HAP-1 (cell line): Measurements from ENCODE around the gene GPR27.
A peak's percentile ranks its signal among the peaks of the same experiment; 100 is the strongest.

Experiments
- DNase-seq, 2 experiments: peaks; one replicate each; pipeline ENCODE4 v3.0.0-alpha.2; 2016 to 2020; ENCODE audit warnings: low spot score in 2 of 2
- H3K27me3 ChIP-seq: fragments of 250-450 bp; sonication (Bioruptor Pico); 2 replicates; pipeline ENCODE4 v1.5.1; 2020; ENCODE audit warnings: low read depth, mild to moderate bottlenecking, moderate library complexity
- H3K36me3 ChIP-seq: fragments of 250-450 bp; sonication (Bioruptor Pico); replicated peaks from 2 replicates; pipeline ENCODE4 v1.5.1; 2020; ENCODE audit warnings: mild to moderate bottlenecking
- H3K4me1 ChIP-seq: fragments of 250-450 bp; sonication (Bioruptor Pico); 2 replicates; pipeline ENCODE4 v1.5.1; 2020; ENCODE audit warnings: mild to moderate bottlenecking
- H3K4me3 ChIP-seq: fragments of 250-450 bp; sonication (Bioruptor Pico); 2 replicates; pipeline ENCODE4 v1.5.1; 2020; ENCODE audit warnings: mild to moderate bottlenecking, moderate library complexity
- H3K9me3 ChIP-seq: fragments of 250-450 bp; sonication (Bioruptor Pico); 2 replicates; pipeline ENCODE4 v1.5.1; 2020; ENCODE audit warnings: mild to moderate bottlenecking, moderate library complexity
- in situ Hi-C: fragments of 300-500 bp; cut with MboI; formaldehyde crosslinking; loops from 3 replicates; pipeline ENCODE4 v1.14.3; 2020; ENCODE audit warnings: low sequenced_read_pairs, inconsistent platforms, mixed read lengths

Gene GPR27

DNA sequence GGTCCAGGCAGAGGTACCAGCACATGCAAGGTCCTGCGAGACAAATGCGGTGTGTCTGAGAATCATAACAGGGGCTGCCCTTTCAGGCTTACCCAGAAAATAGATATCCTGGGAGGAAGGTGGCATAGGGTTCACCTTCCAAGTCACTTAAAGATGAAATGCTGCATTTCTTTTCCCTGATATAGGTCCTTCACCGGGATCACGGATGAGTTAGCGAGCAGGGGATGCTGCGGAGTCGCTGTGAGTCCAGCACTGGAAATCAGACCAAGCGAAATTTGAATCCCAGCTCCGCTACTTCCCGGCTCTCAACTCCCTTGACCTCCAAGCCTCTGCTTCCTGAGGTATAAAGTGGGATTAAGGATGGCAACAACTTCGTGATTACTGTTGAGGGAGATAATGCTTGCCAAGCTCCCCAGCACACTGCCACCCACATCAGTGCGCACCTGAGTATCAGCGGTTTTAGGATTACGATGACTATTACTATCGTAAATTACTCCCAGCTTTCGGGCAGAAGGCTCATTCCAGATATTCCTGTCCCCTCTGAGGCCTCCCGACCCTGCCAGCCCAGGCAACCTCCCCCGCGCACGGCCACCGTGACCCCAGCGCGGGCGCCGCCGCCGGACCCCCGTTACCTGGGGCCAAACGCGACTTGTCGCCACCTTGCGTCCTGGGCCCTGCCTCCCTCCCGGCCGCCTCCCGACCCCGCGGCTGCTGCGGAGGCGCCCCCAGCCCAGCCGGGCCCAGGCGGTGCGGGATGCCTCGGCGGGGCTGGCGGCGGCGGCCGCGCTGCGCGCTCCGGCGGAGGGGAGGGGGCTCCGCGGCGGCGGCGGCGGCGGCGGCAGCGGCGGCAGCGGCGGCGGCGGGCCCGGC lies 589 bp upstream of the GPR27 start:
- Histone ChIP-seq H3K27me3 (no peaks in the 10 kb centered on the region), H3K9me3 (no peaks in the 10 kb centered on the region), H3K4me1 (0 out of 2 replicates have a peak, but pooled peaks cover 2% of the 10 kb centered on the region), H3K36me3 (no peaks in the 10 kb centered on the region), H3K4me3 (peak overlapping the region; percentile 24)
- in situ Hi-C loops, result no loop called here
- DNase-seq, result no peak

DNA sequence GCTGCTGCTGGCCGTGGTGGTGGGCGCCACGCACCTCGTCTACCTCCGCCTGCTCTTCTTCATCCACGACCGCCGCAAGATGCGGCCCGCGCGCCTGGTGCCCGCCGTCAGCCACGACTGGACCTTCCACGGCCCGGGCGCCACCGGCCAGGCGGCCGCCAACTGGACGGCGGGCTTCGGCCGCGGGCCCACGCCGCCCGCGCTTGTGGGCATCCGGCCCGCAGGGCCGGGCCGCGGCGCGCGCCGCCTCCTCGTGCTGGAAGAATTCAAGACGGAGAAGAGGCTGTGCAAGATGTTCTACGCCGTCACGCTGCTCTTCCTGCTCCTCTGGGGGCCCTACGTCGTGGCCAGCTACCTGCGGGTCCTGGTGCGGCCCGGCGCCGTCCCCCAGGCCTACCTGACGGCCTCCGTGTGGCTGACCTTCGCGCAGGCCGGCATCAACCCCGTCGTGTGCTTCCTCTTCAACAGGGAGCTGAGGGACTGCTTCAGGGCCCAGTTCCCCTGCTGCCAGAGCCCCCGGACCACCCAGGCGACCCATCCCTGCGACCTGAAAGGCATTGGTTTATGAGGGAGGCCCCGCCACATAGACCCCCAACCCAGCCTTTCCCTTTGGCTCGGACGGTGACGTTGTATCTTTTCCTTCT lies 1.1 kb downstream of the GPR27 start:
- no peaks in the 10 kb centered on the region for H3K27me3 ChIP-seq
- H3K4me3 ChIP-seq, result no peak overlapping the region
- 0 out of 2 replicates have a peak, but pooled peaks cover 2% of the 10 kb centered on the region for H3K4me1 ChIP-seq
- no peaks in the 10 kb centered on the region for H3K36me3 ChIP-seq
- no peak for DNase-seq
- no peaks in the 10 kb centered on the region for H3K9me3 ChIP-seq
- in situ Hi-C loops, result no loop called here

DNA sequence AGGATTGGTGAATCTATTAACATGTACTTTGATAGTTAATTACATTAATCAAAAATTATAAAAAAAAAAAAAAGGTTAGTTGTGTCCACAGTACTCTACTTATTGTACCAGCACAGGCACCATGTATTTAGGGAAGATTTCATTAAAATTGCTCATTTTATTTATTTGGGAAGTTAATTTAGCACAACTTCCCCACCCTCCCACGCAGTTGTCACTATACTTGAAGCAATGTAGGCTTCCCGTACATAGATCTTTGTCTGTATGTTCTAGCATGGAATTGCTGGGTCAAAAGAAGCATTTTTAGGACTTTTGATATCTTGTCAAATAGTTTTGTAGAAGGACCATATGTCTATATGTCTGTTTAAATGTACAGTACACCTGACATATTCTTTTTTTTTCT lies 4.4 kb downstream of the GPR27 start:
- peaks cover 4% of the 10 kb centered on the region for H3K4me1 ChIP-seq
- in situ Hi-C loops, result no loop called here
- no peaks in the 10 kb centered on the region for H3K27me3 ChIP-seq
- no peak for DNase-seq
- no peak overlapping the region for H3K4me3 ChIP-seq
- no peaks in the 10 kb centered on the region for H3K36me3 ChIP-seq
- H3K9me3 ChIP-seq, result no peaks in the 10 kb centered on the region

DNA sequence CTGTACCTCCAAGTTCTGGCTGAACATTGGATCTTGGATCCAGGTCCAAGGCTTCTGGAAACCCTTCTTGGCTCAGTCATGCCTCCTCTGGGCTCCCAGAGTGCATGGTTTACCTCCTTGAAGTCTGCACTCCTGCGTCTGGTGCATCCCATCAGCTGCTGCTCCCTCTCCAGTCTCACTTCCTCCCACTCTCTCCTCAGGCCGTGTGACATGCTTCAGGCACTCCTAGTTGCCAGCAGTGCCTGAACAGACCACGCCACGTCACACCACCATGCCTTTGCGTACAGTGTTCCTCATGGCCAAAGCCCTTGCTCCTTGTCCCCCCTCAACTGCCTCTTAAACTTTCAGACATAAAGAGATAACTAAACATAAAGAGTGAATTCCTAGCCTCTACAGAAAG lies 5.7 kb downstream of the GPR27 start:
- DNase-seq, result no peak
- Histone ChIP-seq H3K4me3 (no peak overlapping the region), H3K36me3 (no peaks in the 10 kb centered on the region), H3K4me1 (peaks cover 8% of the 10 kb centered on the region), H3K27me3 (no peaks in the 10 kb centered on the region), H3K9me3 (no peaks in the 10 kb centered on the region)
- in situ Hi-C loops, result no loop called here

DNA sequence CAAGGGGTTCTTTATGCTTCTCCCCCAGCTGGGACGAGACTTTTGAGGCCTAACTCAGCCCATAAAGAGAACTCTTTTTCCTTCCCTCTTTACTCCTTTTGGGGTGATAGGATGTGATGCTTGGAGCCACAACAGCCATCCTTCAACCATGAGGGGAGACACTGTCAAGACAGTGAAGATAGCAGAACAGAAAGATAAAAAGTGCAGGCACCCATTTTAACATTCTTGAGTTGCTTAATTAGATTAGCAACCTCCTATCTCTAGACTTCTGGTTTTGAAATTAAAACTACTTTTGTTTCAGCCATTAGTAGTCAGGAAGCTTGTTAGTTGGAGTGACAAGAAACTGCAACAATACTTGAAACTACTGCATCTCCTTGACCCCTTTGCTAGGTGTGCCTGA lies 6.5 kb downstream of the GPR27 start:
- H3K36me3 ChIP-seq, result no peaks in the 10 kb centered on the region
- H3K4me3 ChIP-seq, result no peak overlapping the region
- in situ Hi-C loops, result no loop called here
- H3K9me3 ChIP-seq, result no peaks in the 10 kb centered on the region
- no peak for DNase-seq
- H3K27me3 ChIP-seq, result no peaks in the 10 kb centered on the region
- H3K4me1 ChIP-seq, result peaks cover 8% of the 10 kb centered on the region

DNA sequence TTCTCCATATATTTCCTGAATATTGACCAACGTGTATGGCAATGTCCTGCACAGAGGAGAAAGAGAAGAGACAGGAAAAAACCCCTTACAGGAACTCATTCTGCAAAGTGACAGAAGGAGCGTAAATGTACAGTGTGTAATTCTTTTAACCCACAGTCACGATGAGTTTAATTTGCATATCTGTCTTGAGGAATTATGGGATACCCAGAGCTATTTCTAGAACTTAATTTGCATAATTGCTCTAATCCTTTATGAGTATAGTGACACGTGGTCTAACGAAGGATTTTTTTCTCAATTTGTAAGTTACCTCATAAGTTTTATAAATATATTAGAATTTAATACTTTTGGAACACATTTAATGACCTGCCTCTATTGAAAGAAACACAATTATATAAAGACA lies 9.8 kb downstream of the GPR27 start:
- Histone ChIP-seq H3K4me1 (peaks cover 6% of the 10 kb centered on the region), H3K4me3 (no peak overlapping the region), H3K9me3 (no peaks in the 10 kb centered on the region), H3K27me3 (no peaks in the 10 kb centered on the region), H3K36me3 (no peaks in the 10 kb centered on the region)
- DNase-seq, result peak in 1 of 2 experiments; percentile 36
- in situ Hi-C loops, result no loop called here

DNA sequence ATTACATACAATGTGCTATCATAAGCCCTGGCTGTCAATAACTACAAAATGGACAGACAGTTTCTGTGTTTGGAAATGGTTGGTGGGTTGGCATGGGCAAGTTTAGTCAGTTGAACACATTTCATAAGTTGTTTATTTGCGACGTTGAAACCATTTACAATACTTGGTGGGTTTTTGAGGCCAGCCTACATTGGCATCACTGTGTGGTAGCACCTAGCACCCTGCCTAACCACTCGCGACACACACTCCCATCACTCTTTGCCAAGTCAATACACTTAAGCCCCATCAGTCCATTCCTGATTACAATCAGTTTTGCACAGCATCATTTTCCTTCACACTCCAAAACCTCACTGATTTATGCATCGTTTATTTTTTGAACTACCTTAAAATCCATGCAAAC lies 17.5 kb downstream of the GPR27 start:
- Histone ChIP-seq H3K4me1 (peaks cover 4% of the 10 kb centered on the region; the same call in 1 of the 2 replicates), H3K36me3 (no peaks in the 10 kb centered on the region), H3K9me3 (no peaks in the 10 kb centered on the region), H3K27me3 (peaks cover 5% of the 10 kb centered on the region; the same call in 1 of the 2 replicates), H3K4me3 (no peak overlapping the region)
- no peak for DNase-seq
- in situ Hi-C loops, result no loop called here

DNA sequence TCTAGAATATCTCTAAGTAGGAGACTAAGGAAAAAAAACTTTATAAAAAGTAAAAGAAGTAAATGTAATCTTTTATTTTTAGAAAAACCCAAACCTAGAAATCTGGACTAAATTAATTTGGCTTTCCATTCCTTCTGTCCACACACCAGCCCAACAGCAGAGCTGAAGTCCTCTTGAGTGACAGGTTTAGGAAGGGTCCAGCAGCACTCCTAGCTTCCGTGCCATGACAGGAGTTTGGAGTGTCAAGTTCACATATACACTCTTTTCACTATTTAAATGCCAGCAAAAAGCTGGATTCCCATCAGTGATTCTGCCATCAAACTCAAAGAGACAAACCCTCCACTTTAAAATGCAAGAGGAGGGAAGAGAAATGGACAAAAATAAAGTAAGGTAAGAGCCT lies 18.2 kb downstream of the GPR27 start:
- H3K9me3 ChIP-seq, result no peaks in the 10 kb centered on the region
- peaks cover 4% of the 10 kb centered on the region; the same call in 1 of the 2 replicates for H3K4me1 ChIP-seq
- DNase-seq, result no peak
- in situ Hi-C loops, result no loop called here
- H3K4me3 ChIP-seq, result no peak overlapping the region
- no peaks in the 10 kb centered on the region for H3K36me3 ChIP-seq
- peaks cover 6% of the 10 kb centered on the region; the same call in 1 of the 2 replicates for H3K27me3 ChIP-seq

DNA sequence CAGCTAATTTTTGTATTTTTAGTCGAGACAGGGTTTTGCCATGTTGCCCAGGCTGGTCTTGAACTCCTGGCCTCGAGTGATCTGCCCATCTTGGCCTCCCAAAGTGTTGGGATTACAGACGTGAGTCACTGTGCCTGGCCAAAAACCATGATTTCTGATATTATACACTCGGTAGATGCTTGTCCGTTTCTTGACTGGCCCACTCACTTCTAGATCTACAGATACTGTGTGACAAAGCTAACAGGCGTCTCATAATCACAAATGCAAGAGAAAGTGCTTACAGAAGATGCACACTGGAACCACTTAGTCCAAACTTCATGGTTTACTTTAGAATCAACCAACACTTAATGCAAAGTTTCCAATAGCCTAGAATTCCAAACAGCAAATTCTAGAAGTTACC lies 22.9 kb downstream of the GPR27 start:
- H3K36me3 ChIP-seq, result no peaks in the 10 kb centered on the region
- no peak for DNase-seq
- H3K9me3 ChIP-seq, result no peaks in the 10 kb centered on the region
- H3K27me3 ChIP-seq, result peaks cover 9% of the 10 kb centered on the region
- in situ Hi-C loops, result no loop called here
- no peak overlapping the region for H3K4me3 ChIP-seq
- H3K4me1 ChIP-seq, result peaks cover 4% of the 10 kb centered on the region; the same call in 1 of the 2 replicates

DNA sequence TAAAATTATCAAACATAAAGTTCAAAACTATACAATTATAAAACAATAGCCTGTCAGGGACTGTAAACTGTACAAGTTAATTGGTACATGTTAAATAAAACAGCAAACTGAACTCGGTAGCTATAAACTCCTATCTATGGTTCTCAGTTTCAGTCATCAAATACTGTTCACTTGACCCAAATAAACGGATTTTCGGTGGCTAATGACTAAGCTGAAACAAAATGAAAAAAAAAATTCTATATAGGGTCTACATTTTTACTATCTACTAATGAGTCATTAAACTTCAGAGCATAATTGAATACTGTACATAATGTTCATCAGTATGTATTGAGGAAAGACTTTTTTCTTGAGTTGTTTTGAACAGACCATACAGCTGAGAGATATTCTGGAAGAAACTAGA lies 24.7 kb downstream of the GPR27 start:
- Histone ChIP-seq H3K36me3 (no peaks in the 10 kb centered on the region), H3K9me3 (no peaks in the 10 kb centered on the region), H3K27me3 (peaks cover 26% of the 10 kb centered on the region), H3K4me3 (no peak overlapping the region), H3K4me1 (peaks cover 4% of the 10 kb centered on the region; the same call in 1 of the 2 replicates)
- DNase-seq, result no peak
- in situ Hi-C loops, result no loop called here

DNA sequence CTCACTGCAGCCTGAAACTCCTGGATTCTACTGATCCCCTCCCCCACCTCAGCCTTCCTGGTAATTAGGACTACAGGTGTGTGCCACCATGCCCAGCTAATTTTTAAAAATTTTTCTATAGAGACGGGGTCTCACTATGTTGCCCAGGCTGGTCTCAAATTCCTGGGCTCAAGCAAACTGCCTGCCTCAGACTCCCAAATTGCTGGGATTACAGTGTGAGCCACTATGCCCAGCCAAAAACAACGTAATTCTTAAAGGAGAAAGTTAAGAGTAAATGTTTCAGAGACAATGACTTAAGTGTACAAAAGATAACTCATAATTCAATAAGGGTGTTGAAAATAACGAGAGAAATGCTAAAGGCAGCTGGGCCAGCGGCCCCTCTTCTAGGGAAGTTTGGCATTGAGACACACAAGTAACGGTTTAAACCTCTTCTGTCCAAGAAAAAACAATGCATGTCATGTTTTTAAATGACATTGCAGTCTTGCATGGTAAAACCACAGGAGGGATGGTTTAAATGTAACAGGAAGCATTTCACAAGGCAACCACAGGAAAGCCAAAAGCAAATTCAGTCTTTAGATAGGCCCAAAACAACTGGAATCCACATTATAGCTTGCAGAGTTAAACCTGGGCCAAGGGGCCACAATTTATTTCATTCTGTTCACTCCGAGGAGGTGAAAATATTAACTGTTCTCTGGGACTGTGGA lies 26.2 kb downstream of the GPR27 start:
- peaks cover 39% of the 10 kb centered on the region for H3K27me3 ChIP-seq

DNA sequence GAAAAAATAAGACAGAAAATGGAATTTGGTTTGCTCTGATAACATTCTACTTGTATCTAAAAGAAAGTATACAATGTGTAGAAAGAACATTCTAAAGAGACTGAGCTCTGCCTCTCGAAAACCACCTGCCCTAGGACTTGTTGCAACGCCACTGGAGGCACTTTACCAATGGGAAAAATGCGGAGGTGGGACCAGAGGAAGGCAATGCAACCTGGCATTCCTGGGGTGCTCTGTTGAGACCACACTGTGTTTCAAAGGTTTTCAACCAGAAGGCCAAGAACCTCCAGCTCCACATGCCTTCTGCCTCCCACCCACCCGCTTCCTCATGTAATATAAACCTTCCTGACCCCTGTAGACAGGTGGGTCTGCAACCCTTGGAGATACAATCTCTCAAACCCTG lies 26.8 kb downstream of the GPR27 start:
- Histone ChIP-seq H3K9me3 (no peaks in the 10 kb centered on the region), H3K36me3 (no peaks in the 10 kb centered on the region), H3K27me3 (peaks cover 41% of the 10 kb centered on the region), H3K4me3 (no peak overlapping the region), H3K4me1 (peaks cover 11% of the 10 kb centered on the region; the same call in 1 of the 2 replicates)
- in situ Hi-C loops, result no loop called here
- no peak for DNase-seq

More for the DNA sequence above, 26.2 kb downstream of the GPR27 start:
- in situ Hi-C loops, result no loop called here
- no peak for DNase-seq
- Histone ChIP-seq H3K4me1 (peaks cover 11% of the 10 kb centered on the region; the same call in 1 of the 2 replicates), H3K4me3 (no peak overlapping the region), H3K9me3 (no peaks in the 10 kb centered on the region), H3K36me3 (no peaks in the 10 kb centered on the region)

DNA sequence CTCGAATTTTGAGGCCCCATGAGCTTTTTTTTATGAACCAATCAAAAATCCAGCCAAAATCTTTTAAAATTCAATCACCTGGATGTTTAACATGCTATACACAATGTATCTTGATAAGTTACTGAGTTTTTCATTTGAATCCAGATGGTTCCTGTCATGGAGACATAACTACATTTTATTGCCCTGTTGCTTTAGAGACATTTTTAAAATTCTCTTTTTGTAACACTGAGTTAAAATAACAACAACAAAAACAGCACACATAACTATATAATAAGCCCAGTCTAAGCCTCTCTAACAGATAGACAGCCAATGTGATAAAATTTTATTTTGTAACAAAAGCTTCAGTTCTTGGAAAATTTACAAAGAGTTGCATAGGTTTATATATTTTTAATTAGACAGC lies 29.5 kb downstream of the GPR27 start:
- Histone ChIP-seq H3K36me3 (no peaks in the 10 kb centered on the region), H3K4me3 (no peak overlapping the region), H3K4me1 (peaks cover 11% of the 10 kb centered on the region; the same call in 1 of the 2 replicates), H3K9me3 (no peaks in the 10 kb centered on the region), H3K27me3 (peaks cover 51% of the 10 kb centered on the region)
- DNase-seq, result no peak
- in situ Hi-C loops, result no loop called here
